ENCODE measurements around the gene NDRG2. TPM values are rescaled to one million over a fixed set of nuclear protein-coding genes. Genes with fewer than 3 reads are reported as not detected.

Gene NDRG2
- total RNA-seq, 1 donor from 2014 or later, result 33.1 TPM

- peaks cover 17% of the 10 kb centered on the region for H3K4me1 Mint-ChIP-seq (ENCODE audit: low read depth, unreplicated experiment)
- DNase-seq, result no peak
- peaks cover 6% of the 10 kb centered on the region for H3K27me3 Mint-ChIP-seq (ENCODE audit: unreplicated experiment)
- peaks cover 5% of the 10 kb centered on the region for H3K9me3 Mint-ChIP-seq (ENCODE audit: unreplicated experiment)
- TF ChIP-seq, protein P1, sequence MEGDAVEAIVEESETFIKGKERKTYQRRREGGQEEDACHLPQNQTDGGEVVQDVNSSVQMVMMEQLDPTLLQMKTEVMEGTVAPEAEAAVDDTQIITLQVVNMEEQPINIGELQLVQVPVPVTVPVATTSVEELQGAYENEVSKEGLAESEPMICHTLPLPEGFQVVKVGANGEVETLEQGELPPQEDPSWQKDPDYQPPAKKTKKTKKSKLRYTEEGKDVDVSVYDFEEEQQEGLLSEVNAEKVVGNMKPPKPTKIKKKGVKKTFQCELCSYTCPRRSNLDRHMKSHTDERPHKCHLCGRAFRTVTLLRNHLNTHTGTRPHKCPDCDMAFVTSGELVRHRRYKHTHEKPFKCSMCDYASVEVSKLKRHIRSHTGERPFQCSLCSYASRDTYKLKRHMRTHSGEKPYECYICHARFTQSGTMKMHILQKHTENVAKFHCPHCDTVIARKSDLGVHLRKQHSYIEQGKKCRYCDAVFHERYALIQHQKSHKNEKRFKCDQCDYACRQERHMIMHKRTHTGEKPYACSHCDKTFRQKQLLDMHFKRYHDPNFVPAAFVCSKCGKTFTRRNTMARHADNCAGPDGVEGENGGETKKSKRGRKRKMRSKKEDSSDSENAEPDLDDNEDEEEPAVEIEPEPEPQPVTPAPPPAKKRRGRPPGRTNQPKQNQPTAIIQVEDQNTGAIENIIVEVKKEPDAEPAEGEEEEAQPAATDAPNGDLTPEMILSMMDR (IDR thresholded peaks at IDR 0.05; ENCODE audit: partially characterized antibody, unreplicated experiment), result no peak
- no peaks in the 10 kb centered on the region for H3K36me3 Mint-ChIP-seq (ENCODE audit: unreplicated experiment)
- no peak overlapping the region for H3K27ac Mint-ChIP-seq (ENCODE audit: unreplicated experiment)
- no peak overlapping the region for H3K4me3 Mint-ChIP-seq (ENCODE audit: unreplicated experiment)
These were observed 11.9 kb upstream of the NDRG2 start for GRCh38 chr14:21036751-21037150.

- peaks cover 17% of the 10 kb centered on the region for H3K4me1 Mint-ChIP-seq (ENCODE audit: low read depth, unreplicated experiment)
- H3K9me3 Mint-ChIP-seq (ENCODE audit: unreplicated experiment), result peaks cover 6% of the 10 kb centered on the region
- H3K27ac Mint-ChIP-seq (ENCODE audit: unreplicated experiment), result no peak within 1 kb of the TSS
- no peak for DNase-seq
- H3K4me3 Mint-ChIP-seq (ENCODE audit: unreplicated experiment), result no peak within 1 kb of the TSS
- TF ChIP-seq, protein P1 (IDR thresholded peaks at IDR 0.05; ENCODE audit: partially characterized antibody, unreplicated experiment), result no peak
- no peaks in the 10 kb centered on the region for H3K36me3 Mint-ChIP-seq (ENCODE audit: unreplicated experiment)
- peaks cover 6% of the 10 kb centered on the region for H3K27me3 Mint-ChIP-seq (ENCODE audit: unreplicated experiment)
These were observed 9.8 kb upstream of the NDRG2 start, which contains the start of gene RNASE13 for GRCh38 chr14:21034707-21035106. Gene RNASE13 (minus strand): TSS chr14:21034807. CDS start chr14:21034288, 519 bp downstream.

DNA sequence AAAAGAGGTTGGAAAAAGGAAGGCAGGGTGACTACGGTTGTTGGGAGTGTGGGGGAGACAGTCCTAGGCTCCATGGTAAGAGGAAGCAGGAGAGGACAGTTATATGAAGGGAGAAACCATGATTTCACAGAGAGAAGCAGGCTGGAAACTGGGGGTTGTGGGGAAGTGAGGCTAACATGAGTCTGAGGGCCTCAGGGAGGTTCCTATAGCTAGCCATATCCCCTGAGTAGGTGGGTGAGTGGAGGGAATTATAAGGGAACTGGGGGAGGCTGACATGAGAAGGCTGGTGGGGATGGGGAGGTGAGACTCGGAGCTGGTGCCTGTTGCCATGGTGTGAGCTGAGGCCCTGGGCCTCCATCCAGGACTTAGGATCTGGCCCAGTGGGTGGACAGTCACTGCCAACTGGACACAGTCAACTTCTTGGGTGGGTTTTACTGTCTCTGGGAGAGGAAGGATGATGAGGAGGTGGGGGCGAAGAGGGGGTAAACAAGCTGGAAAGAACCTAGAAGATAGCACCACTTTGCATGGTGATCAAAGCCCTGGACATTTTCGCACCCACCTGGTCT, 8.4 kb upstream of the NDRG2 start:
- Mint-ChIP-seq H3K4me3 (ENCODE audit: unreplicated experiment) (no peak overlapping the region), H3K4me1 (ENCODE audit: low read depth, unreplicated experiment) (peaks cover 5% of the 10 kb centered on the region), H3K9me3 (ENCODE audit: unreplicated experiment) (peaks cover 6% of the 10 kb centered on the region), H3K27me3 (ENCODE audit: unreplicated experiment) (peaks cover 4% of the 10 kb centered on the region), H3K36me3 (ENCODE audit: unreplicated experiment) (no peaks in the 10 kb centered on the region), H3K27ac (ENCODE audit: unreplicated experiment) (no peak overlapping the region)
- TF ChIP-seq, protein P1 (IDR thresholded peaks at IDR 0.05; ENCODE audit: partially characterized antibody, unreplicated experiment), result no peak
- DNase-seq, result no peak

DNA sequence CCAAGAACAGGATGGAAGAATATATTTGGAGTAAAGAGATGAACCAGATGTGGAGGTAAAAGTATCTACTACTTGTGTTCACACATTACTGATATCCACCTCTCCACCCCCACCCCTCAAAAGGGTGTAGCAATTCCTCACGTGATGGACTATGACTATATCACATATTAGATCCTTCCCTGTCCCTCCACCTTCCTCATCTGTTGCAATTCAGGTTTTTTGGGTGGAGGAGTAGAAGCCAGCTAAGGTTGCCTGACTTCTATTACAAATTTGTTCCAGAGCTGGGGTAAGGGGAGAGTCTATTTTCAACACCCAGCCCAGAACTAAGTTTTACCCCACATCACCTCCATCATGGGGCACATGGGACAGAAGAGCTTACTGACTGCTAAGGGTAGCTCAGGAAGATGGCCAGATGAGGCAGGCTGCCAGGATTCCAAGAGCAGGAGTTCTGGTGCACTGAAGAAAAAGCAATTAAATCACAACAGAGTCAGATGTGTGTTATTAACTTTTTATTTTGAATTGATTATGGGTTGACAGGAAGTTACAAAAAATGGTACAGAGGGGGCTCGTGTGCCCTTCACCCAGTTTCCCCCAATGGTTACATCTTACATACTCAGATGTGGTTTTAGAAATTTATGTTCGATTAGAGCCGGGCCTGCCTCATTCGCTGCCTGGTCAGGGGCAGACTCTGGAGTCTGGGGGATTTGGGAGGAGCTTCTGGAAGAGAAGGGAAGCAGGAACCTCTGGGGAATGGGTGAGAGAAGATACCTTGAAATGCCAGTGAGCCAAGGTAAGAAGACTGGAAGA, 7.7 kb upstream of the NDRG2 start:
- Mint-ChIP-seq H3K9me3 (ENCODE audit: unreplicated experiment) (peaks cover 6% of the 10 kb centered on the region), H3K27ac (ENCODE audit: unreplicated experiment) (no peak overlapping the region), H3K27me3 (ENCODE audit: unreplicated experiment) (peaks cover 3% of the 10 kb centered on the region), H3K4me3 (ENCODE audit: unreplicated experiment) (no peak overlapping the region), H3K4me1 (ENCODE audit: low read depth, unreplicated experiment) (no peaks in the 10 kb centered on the region), H3K36me3 (ENCODE audit: unreplicated experiment) (no peaks in the 10 kb centered on the region)
- TF ChIP-seq, protein P1 (IDR thresholded peaks at IDR 0.05; ENCODE audit: partially characterized antibody, unreplicated experiment), result no peak
- DNase-seq, result no peak

DNA sequence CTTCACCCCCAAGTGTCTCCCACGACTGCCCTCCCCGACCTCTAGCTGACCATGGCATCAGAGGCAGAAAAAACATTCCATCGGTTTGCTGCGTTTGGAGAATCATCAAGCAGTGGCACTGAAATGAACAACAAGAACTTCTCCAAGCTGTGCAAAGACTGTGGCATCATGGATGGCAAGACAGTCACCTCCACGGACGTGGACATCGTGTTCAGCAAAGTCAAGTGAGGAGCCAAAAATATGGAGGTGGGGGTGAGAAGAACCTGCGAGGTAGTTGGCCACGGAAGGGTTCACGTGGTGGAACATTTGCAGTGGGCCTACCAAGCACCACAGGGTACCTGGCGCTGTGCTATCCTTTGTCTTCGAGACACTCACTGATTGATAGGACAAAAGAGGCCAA, 5.7 kb upstream of the NDRG2 start:
- peaks cover 6% of the 10 kb centered on the region for H3K27me3 Mint-ChIP-seq (ENCODE audit: unreplicated experiment)
- no peak overlapping the region for H3K27ac Mint-ChIP-seq (ENCODE audit: unreplicated experiment)
- peaks cover 3% of the 10 kb centered on the region for H3K4me1 Mint-ChIP-seq (ENCODE audit: low read depth, unreplicated experiment)
- H3K9me3 Mint-ChIP-seq (ENCODE audit: unreplicated experiment), result peaks cover 6% of the 10 kb centered on the region
- DNase-seq, result no peak
- no peak overlapping the region for H3K4me3 Mint-ChIP-seq (ENCODE audit: unreplicated experiment)
- no peaks in the 10 kb centered on the region for H3K36me3 Mint-ChIP-seq (ENCODE audit: unreplicated experiment)
- TF ChIP-seq, protein P1 (IDR thresholded peaks at IDR 0.05; ENCODE audit: partially characterized antibody, unreplicated experiment), result no peak

Data from glutamatergic neuron (in vitro differentiated cells).